HEK293 (cell line): ENCODE data around the gene PNPO.

ENCODE experiments used
- CTCF ChIA-PET: fragments of 350-600 bp; formaldehyde crosslinking; extraction: SDS; loops from one replicate; lab custom pipeline; 2021; ENCODE audit warnings: antibody characterized with exemption; lab: Yijun Ruan, JAX
- POLR2A ChIA-PET: fragments of 300-600 bp; formaldehyde crosslinking; extraction: SDS; loops from one replicate; lab custom pipeline; 2020; ENCODE audit warnings: antibody characterized with exemption, inconsistent platforms; lab: Yijun Ruan, JAX
- H3K27ac ChIP-seq: fragments of 200-500 bp; sonication (Bioruptor generic); 2 replicates; pipeline ENCODE4 v1.5.1; 2014; ENCODE audit warnings: low read depth, low read length, control low read depth, inconsistent platforms; ENCODE audit errors: extremely low read depth
- H3K36me3 ChIP-seq, 2 experiments: fragments of 200-500 bp in 1 of 2; sonication (Bioruptor generic) in 1 of 2; 1 replicate in 1 of 2; 2 replicates in 1 of 2; pipeline ENCODE4 v1.5.1; 2014 to 2017; ENCODE audit warnings: inconsistent platforms in 2 of 2, low read length in 2 of 2; ENCODE audit not compliant: control insufficient read depth in 2 of 2, insufficient read depth in 1 of 2
- H3K4me1 ChIP-seq: fragments of 200-500 bp; sonication (Bioruptor generic); 2 replicates; pipeline ENCODE4 v1.5.1; 2014; ENCODE audit warnings: mild to moderate bottlenecking, low read length, inconsistent platforms; ENCODE audit not compliant: control insufficient read depth, insufficient read depth
- H3K4me3 ChIP-seq: 2 replicates; pipeline ENCODE4 v1.5.1; 2011; ENCODE audit warnings: low read depth, mild to moderate bottlenecking, control low read depth, low read length, moderate library complexity
- H3K9me3 ChIP-seq: fragments of 200-500 bp; sonication (Bioruptor generic); 2 replicates; pipeline ENCODE4 v1.5.1; 2014; ENCODE audit warnings: low read depth, low read length, inconsistent platforms; ENCODE audit not compliant: control insufficient read depth, insufficient read depth
- ELK4 ChIP-seq: IDR thresholded peaks from 2 replicates; pipeline ENCODE4 v1.6.1; 2011; ENCODE audit warnings: mild to moderate bottlenecking, low read depth, low read length, borderline replicate concordance
- KLF8 ChIP-seq: fragments of 450-650 bp; formaldehyde crosslinking; IDR thresholded peaks from 2 replicates; pipeline ENCODE4 v1.5.1; 2016; ENCODE audit warnings: missing biosample characterization, missing genetic modification characterization
- REST ChIP-seq: fragments of 450-650 bp; formaldehyde crosslinking; IDR thresholded peaks from 2 replicates; pipeline ENCODE4 v1.5.1; 2016; ENCODE audit warnings: missing biosample characterization, missing genetic modification characterization
- SETDB1 ChIP-seq: IDR thresholded peaks from one replicate; pipeline ENCODE4 v1.6.1; 2017; ENCODE audit warnings: mild to moderate bottlenecking, low read length, moderate library complexity, mixed read lengths; ENCODE audit not compliant: insufficient read length
- ZNF155 ChIP-seq: fragments of 450-650 bp; formaldehyde crosslinking; IDR thresholded peaks from 2 replicates; pipeline ENCODE4 v1.5.1; 2016; ENCODE audit warnings: missing biosample characterization, missing genetic modification characterization
- ZNF169 ChIP-seq: fragments of 450-650 bp; formaldehyde crosslinking; IDR thresholded peaks from 2 replicates; pipeline ENCODE4 v1.5.1; 2016; ENCODE audit warnings: missing biosample characterization, missing genetic modification characterization
- ZNF174 ChIP-seq: fragments of 450-650 bp; formaldehyde crosslinking; IDR thresholded peaks from 2 replicates; pipeline ENCODE4 v1.5.0; 2017; ENCODE audit warnings: missing biosample characterization, mild to moderate bottlenecking, missing genetic modification characterization
- ZNF175 ChIP-seq: fragments of 450-650 bp; formaldehyde crosslinking; IDR thresholded peaks from 2 replicates; pipeline ENCODE4 v1.5.1; 2016; ENCODE audit warnings: missing biosample characterization, missing genetic modification characterization
- ZNF2 ChIP-seq: fragments of 450-650 bp; formaldehyde crosslinking; IDR thresholded peaks from 2 replicates; pipeline ENCODE4 v1.5.1; 2016; ENCODE audit warnings: missing biosample characterization, missing genetic modification characterization
- ZNF302 ChIP-seq: fragments of 450-650 bp; formaldehyde crosslinking; IDR thresholded peaks from 2 replicates; pipeline ENCODE4 v1.5.1; 2016; ENCODE audit warnings: missing biosample characterization, missing genetic modification characterization, low read depth
- ZNF324 ChIP-seq: fragments of 450-650 bp; formaldehyde crosslinking; IDR thresholded peaks from 2 replicates; pipeline ENCODE4 v1.5.1; 2016; ENCODE audit warnings: missing biosample characterization, missing genetic modification characterization
- ZNF341 ChIP-seq: fragments of 450-650 bp; formaldehyde crosslinking; IDR thresholded peaks from 2 replicates; pipeline ENCODE4; 2016; ENCODE audit warnings: low read depth, missing biosample characterization, missing genetic modification characterization
- ZNF350 ChIP-seq: fragments of 450-650 bp; formaldehyde crosslinking; IDR thresholded peaks from 2 replicates; pipeline ENCODE4 v1.5.0; 2017; ENCODE audit warnings: missing biosample characterization, mild to moderate bottlenecking, missing genetic modification characterization
- ZNF433 ChIP-seq: fragments of 450-650 bp; formaldehyde crosslinking; IDR thresholded peaks from 2 replicates; pipeline ENCODE4 v1.5.1; 2016; ENCODE audit warnings: missing biosample characterization, missing genetic modification characterization, low read depth
- ZNF513 ChIP-seq: fragments of 450-650 bp; IDR thresholded peaks from 2 replicates; pipeline ENCODE4 v1.5.1; 2018; ENCODE audit warnings: missing biosample characterization, missing genetic modification characterization
- ZNF521 ChIP-seq: fragments of 450-650 bp; formaldehyde crosslinking; IDR thresholded peaks from 2 replicates; pipeline ENCODE4 v1.5.1; 2017; ENCODE audit warnings: missing biosample characterization, mild to moderate bottlenecking, missing genetic modification characterization
- ZNF623 ChIP-seq: fragments of 450-650 bp; formaldehyde crosslinking; IDR thresholded peaks from 2 replicates; pipeline ENCODE4 v1.5.1; 2016; ENCODE audit warnings: missing biosample characterization, missing genetic modification characterization
- ZNF768 ChIP-seq: fragments of 450-650 bp; formaldehyde crosslinking; IDR thresholded peaks from 2 replicates; pipeline ENCODE4 v1.5.1; 2018; ENCODE audit warnings: missing biosample characterization, mild to moderate bottlenecking, missing genetic modification characterization
- ZNF791 ChIP-seq: fragments of 450-650 bp; formaldehyde crosslinking; IDR thresholded peaks from 2 replicates; pipeline ENCODE4 v1.5.1; 2016; ENCODE audit warnings: missing biosample characterization, missing genetic modification characterization

Gene PNPO

GRCh38 chr17:47928415-47928814 is 13.0 kb upstream of the PNPO start:
- Histone ChIP-seq H3K4me3 (no peak overlapping the region), H3K4me1 (no peaks in the 10 kb centered on the region), H3K27ac (no peak overlapping the region), H3K9me3 (no peaks in the 10 kb centered on the region), H3K36me3 (peaks cover 28 to 67% of the 10 kb centered on the region in 2 experiments; a peak in 2 of 3 replicates)
- ChIA-PET CTCF (interaction anchor here (0.7 to 1.0 kb wide), 4 partner anchors 18 to 89 kb away, joined by 3 to 4 read pairs (median 4); partner anchors contain the start of gene CDK5RAP3), POLR2A (interaction anchor here (1.2 kb wide), 1 partner anchor 33 kb away, joined by 3 read pairs; the partner anchor contains the start of gene SP2)
- no peak for TF ChIP-seq ZNF623 (tag by site-specific recombination)
- TF ChIP-seq ZNF174 = no peak

- CTCF ChIA-PET = interaction anchor here (0.6 to 4.3 kb wide), 9 partner anchors 11 to 1220 kb away, joined by 3 to 35 read pairs (median 3); partner anchors contain the start of gene CDK5RAP3
- H3K4me1 ChIP-seq = no peaks in the 10 kb centered on the region
- no peaks in the 10 kb centered on the region for H3K9me3 ChIP-seq
- no peak overlapping the region for H3K4me3 ChIP-seq
- POLR2A ChIA-PET = interaction anchor here (0.9 to 3.1 kb wide), 3 partner anchors 13 to 34 kb away, joined by 3 to 13 read pairs (median 3); partner anchors contain the start of gene PNPO
- H3K36me3 ChIP-seq = peaks cover 20 to 59% of the 10 kb centered on the region in 2 experiments; a peak in 2 of 3 replicates
- no peak overlapping the region for H3K27ac ChIP-seq
- no peak for TF ChIP-seq REST
- peak; percentile 90 for TF ChIP-seq ZNF341 (tag by site-specific recombination)
These were observed 12.0 kb upstream of the PNPO start for GRCh38 chr17:47929218-47930000.

- TF ChIP-seq ZNF433 (tag by site-specific recombination) (no peak), ZNF768 (tag by site-specific recombination) (no peak), ZNF513 (no peak), ZNF324 (tag by site-specific recombination) (no peak), ZNF155 (tag by site-specific recombination) (no peak), ZNF2 (no peak), ZNF350 (no peak), ZNF521 (no peak), ZNF175 (tag by site-specific recombination) (no peak), ZNF341 (tag by site-specific recombination) (no peak), ZNF302 (tag by site-specific recombination) (no peak), ZNF169 (tag by site-specific recombination) (no peak), ELK4 (no peak), KLF8 (tag by site-specific recombination) (no peak), ZNF791 (tag by site-specific recombination) (no peak), SETDB1 (no peak)
- TF ChIP-seq, all 188 proteins: peak for 0
- Histone ChIP-seq H3K4me1 (no peaks in the 10 kb centered on the region), H3K36me3 (peaks cover 5 to 36% of the 10 kb centered on the region in 2 experiments; a peak in 2 of 3 replicates), H3K4me3 (no peak overlapping the region), H3K27ac (no peak overlapping the region), H3K9me3 (no peaks in the 10 kb centered on the region)
- ChIA-PET POLR2A (interaction anchor here (0.7 to 3.1 kb wide), 4 partner anchors 10 to 286 kb away, joined by 3 to 13 read pairs (median 4); partner anchors contain the start of genes CDK5RAP3 and PNPO), CTCF (interaction anchor here (4.3 kb wide), 1 partner anchor 17 kb away, joined by 35 read pairs; no protein-coding TSS in a partner anchor)
These were observed 9.5 kb upstream of the PNPO start for GRCh38 chr17:47931848-47932247.
